ENCODE measurements around the gene PTPRK. TPM values are rescaled to one million over a fixed set of nuclear protein-coding genes. Genes with fewer than 3 reads are reported as not detected.

Gene PTPRK
- total and polyA plus RNA-seq, 9 of the 15 experiments (the other 6 are each of a cell fraction or from before 2014, with no cell fraction given), result 0.04 to 0.51 TPM; not detected in 7

- TF ChIP-seq GTF2F1 (IDR thresholded peaks at IDR 0.05; ENCODE audit: low read depth, low read length), result no peak
- TF ChIP-seq POLR3G (IDR thresholded peaks at IDR 0.05; ENCODE audit: extremely low read depth, insufficient read length, insufficient replicate concordance), result no peak
- TF ChIP-seq PBX2 (CRISPR knock-in tag; IDR thresholded peaks at IDR 0.05; ENCODE audit: low read depth), result no peak
- no peak for TF ChIP-seq PBX2 (tag; conservative IDR thresholded peaks at IDR 0.05; ENCODE audit: low read depth)
- TF ChIP-seq WHSC1 (IDR thresholded peaks at IDR 0.05; ENCODE audit: low read length), result no peak
- TF ChIP-seq POLR2A (conservative IDR thresholded peaks at IDR 0.05), result no peak
- no peak for TF ChIP-seq ZNF583 (CRISPR knock-in tag; IDR thresholded peaks at IDR 0.05)
- no peak for TF ChIP-seq IFI16 (CRISPR knock-in tag; IDR thresholded peaks at IDR 0.05)
Observed at GRCh38 chr6:127972815-127973214, 547.6 kb downstream of the PTPRK start (continued).

- DNase-seq (ENCODE audit: extremely low read depth in 1 of 4, low spot score in 3 of 4), result no peak
- TF ChIP-seq KDM5B (IDR thresholded peaks at IDR 0.05; ENCODE audit: insufficient replicate concordance, low read depth, low read length), result no peak
- no peak for TF ChIP-seq MBD2 (IDR thresholded peaks at IDR 0.05; ENCODE audit: borderline replicate concordance, low read depth)
- TF ChIP-seq ZNF318 (IDR thresholded peaks at IDR 0.05; ENCODE audit: borderline replicate concordance in 1 of 2, low read depth in 1 of 2), result no peak
Observed at GRCh38 chr6:127971945-127972391, 548.4 kb downstream of the PTPRK start.

More at GRCh38 chr6:127971945-127972391, 548.4 kb downstream of the PTPRK start:
- Histone ChIP-seq H3K27ac (ENCODE audit: extremely low read depth, low read depth, low read length) (no peak overlapping the region), H3K4me3 (no peak overlapping the region), H4K20me1 (replicated peaks; ENCODE audit: control insufficient read depth, insufficient read depth, low read length) (no peaks in the 10 kb centered on the region), H3K9me3 (replicated peaks; ENCODE audit: control insufficient read depth, insufficient read depth, low read depth, low read length) (no peaks in the 10 kb centered on the region), H2AFZ (ENCODE audit: low read depth, low read length) (no peak overlapping the region), H3K4me2 (ENCODE audit: insufficient read depth, low read length) (no peak overlapping the region), H3K4me1 (replicated peaks in 1 of 2; ENCODE audit: control insufficient read depth in 2 of 2, insufficient read depth in 2 of 2, low read length in 2 of 2) (no peaks in the 10 kb centered on the region), H3K9me1 (ENCODE audit: control insufficient read depth, insufficient read depth, low read length) (no peaks in the 10 kb centered on the region), H3K27me3 (ENCODE audit: control insufficient read depth in 2 of 2, insufficient read depth in 2 of 2, low read length in 2 of 2) (no peaks in the 10 kb centered on the region), H3K79me2 (ENCODE audit: control insufficient read depth, insufficient read depth, low read length) (no peaks in the 10 kb centered on the region), H3K9ac (ENCODE audit: insufficient read depth in 1 of 2, low read depth in 2 of 2, low read length in 2 of 2) (no peak overlapping the region), H3K36me3 (ENCODE audit: control insufficient read depth, insufficient read depth, low read length) (no peaks in the 10 kb centered on the region)
- WGBS (ENCODE audit: insufficient coverage, low coverage, missing lambda C conversion rate), result 0% methylated on average over 4 of the region's 4 CpGs
- ChIA-PET CTCF (ENCODE audit: low intra/inter-chr PET ratio) (no interaction called here), POLR2A (no interaction called here)
- intact Hi-C loops (cut with micrococcal nuclease) (no loop called here), in situ Hi-C loops (cut with MboI) (no loop called here)
- BruUV-seq (replicated peaks), result no TSS peak
- FAIRE-seq (no peak), ATAC-seq (no peak)

Measured in K562 (cell line).